ENCODE measurements around the gene ATG16L2.
"Not testable (repeated sequence)": the region's sequence is repeated elsewhere in the genome, so short reads cannot be mapped to it uniquely, and the experiment has no call there.

ATG16L2 gene

DNA sequence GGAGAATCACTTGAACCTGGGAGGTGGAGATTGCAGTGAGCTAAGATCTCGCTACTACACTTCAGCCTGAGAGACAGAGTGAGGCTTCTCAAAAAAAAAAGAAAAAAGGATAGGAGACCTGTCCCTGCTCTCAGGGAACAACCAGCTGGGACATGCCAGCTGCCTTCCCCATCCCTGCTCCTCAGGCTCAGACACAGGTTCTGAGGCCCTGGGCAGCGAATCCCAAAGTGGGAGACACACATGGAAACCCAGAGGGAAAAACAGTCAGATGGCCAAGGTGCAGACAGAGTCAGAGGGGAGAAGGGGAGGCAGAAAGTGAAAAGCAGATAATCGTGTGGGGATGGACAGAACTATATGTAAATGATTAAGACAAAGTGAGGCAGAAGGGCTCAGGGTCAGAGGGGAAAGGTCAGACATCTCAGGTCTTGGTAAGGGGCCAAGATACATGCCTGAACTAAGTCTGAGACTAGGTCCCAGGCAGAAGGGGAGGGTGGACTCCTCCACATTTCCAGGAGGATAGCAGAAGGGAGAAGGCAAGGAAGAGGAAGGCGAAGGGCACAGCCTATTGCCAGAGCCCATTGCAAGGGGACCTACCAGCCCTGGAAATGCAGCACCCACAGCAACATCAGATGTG is 34.6 kb upstream of the ATG16L2 start:
- no peak for DNase-seq (ENCODE audit: extremely low read depth in 1 of 2, low read depth in 1 of 2)

DNA sequence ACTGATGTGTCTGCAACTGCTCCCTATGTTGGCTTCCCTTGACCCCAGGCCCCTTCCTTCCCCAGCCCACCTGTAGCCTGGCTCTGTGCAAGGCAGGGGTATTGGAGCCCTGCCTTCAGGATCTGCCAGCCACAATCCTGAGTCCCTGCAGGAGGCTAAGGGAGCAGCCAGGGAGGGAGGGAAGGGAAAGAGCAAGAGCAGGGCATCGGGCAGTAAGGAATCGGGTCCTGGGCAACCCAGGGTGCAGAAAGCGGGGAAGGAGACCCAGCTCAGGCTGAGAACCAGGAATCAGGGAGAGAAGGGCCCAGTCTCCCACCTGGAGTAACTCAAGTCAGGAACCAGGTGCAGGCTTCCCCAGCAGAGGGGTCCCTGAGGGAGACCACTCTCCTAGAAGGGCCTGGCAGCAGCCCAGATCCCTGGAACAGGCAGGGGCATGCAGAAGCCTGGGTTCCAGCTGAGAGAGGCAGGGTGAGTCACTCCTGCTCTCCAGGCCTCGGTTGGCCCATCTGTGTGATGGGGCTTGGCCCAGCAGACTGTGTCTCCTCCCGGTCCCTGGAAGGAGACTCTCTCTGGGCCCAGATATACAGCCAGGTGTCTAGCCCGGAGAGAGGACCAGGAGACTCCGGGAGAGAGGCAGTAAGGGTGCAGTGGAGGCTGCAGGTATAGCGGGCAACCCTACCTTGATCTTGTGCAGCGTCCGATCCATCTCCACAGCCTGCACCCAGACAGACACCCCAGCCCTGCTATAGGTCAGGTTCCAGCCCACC is 33.7 kb upstream of the ATG16L2 start:
- no peak for DNase-seq (ENCODE audit: extremely low read depth in 1 of 2, low read depth in 1 of 2)

- DNase-seq (ENCODE audit: extremely low read depth in 1 of 2, low read depth in 1 of 2), result no peak
These were observed 33.2 kb upstream of the ATG16L2 start for GRCh38 chr11:72781063-72781312.

- no peak for DNase-seq (ENCODE audit: extremely low read depth in 1 of 2, low read depth in 1 of 2)
These were observed 32.7 kb upstream of the ATG16L2 start for GRCh38 chr11:72781313-72782080.

GRCh38 chr11:72782081-72782920 is 31.9 kb upstream of the ATG16L2 start:
- DNase-seq (ENCODE audit: extremely low read depth in 1 of 2, low read depth in 1 of 2), result no peak

- DNase-seq (ENCODE audit: extremely low read depth in 1 of 2, low read depth in 1 of 2), result no peak
These were observed 30.9 kb upstream of the ATG16L2 start for GRCh38 chr11:72783144-72783905.

DNA sequence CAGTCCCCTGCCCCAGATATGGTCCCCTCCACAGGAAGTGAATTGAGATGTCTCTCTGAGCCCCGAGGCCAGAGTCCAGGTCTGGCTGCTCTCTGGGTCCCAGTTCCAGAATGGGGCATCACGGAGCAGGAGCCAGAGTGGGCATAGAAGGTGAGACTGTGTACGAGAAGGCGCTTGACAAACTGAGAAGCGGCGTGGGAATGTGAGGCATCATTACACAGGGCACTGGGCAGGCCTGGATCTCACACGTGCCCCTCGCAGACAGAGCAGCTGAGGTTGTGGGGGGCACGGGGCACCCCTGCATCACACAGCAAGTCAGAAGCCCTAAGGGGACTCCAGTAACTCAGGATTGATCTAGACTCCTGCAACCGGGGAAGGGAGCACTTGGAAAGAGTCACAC is 29.5 kb upstream of the ATG16L2 start:
- DNase-seq (ENCODE audit: extremely low read depth in 1 of 2, low read depth in 1 of 2), result no peak

DNA sequence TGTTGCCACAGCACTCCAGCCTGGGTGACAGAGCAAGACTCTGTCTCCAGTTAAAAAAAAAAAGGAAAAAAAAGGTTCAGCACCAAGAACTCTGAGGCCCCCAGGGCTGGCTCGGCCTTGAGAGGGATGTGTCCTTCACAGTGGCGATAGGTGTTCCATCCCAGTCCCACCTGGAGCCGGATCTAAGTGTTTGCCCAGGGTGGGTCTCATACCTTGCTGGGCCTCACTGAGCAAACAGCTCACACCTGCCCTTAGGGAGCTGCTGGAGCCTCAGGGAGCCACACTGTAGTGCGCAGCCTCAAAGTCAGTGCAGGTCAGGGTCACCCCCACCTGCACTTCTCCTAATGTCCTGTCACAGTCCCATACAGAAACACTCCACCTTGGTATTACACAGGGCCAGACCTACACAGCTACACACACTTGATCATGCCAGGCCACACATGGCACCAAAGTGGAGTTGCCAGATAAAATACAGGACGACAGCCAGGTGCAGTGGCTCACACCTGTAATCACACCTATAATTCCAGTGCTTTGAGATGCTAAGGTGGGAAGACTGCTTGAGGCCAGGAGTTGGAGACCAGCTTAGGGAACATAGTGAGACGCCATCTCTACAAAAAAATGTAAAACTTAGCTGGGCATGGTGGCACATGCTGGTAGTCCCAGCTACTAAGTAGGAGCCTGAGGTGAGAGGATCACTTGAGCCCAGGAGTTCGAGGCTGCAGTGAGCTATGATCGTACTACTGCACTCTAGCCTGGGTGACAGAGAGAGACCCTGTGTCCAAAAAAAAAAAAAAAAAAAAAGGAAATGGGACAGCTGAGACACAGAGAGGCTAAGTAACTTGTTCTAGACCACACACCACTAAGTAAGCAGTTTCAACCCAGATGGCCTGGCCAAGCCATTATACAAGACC is 27.7 kb upstream of the ATG16L2 start:
- DNase-seq (ENCODE audit: extremely low read depth in 1 of 2, low read depth in 1 of 2), result no peak

DNA sequence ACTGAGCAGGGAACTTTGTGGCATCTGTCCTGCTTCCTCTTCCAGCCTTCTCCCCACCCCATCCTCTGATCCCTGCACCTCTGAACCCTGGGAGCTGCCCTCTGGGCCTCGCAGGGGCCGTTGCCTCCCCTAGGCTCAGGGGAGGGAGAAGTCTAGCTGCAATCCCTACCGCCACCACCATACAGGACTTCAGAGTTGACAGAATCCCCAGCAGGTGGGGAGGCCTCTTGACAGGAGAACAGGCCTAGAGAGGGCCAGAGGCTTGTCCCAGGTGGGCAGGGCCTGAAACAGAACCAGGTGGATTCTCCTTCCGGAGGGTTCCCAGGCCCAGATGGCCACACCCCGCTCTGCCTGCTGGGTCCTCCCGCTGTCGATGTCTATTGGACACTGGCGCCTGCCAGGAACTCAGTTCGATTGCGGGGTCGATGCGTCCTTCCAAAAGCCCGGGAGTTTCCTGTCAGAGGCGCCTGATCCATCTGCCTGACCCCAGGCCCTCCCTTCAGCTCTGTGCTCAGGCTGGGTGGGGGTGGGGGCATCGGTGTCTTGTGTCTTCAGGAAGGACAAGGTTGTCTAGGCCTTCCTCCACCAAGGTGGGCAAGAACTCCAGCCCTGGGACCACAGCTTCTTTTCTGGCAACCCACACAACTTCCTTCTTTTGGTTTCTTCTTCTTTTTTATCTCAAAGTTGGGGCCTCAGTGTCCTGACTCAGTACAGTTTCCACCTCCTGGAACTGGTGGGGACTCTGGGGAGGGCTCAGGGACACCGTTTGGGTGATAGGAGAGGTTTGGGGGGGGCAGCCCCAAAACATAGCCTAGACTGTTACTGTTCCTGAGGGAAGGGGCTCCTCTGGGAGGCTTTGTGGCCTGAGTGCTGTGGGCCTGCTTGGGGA is 26.8 kb upstream of the ATG16L2 start:
- DNase-seq (ENCODE audit: extremely low read depth in 1 of 2, low read depth in 1 of 2), result no peak

DNA sequence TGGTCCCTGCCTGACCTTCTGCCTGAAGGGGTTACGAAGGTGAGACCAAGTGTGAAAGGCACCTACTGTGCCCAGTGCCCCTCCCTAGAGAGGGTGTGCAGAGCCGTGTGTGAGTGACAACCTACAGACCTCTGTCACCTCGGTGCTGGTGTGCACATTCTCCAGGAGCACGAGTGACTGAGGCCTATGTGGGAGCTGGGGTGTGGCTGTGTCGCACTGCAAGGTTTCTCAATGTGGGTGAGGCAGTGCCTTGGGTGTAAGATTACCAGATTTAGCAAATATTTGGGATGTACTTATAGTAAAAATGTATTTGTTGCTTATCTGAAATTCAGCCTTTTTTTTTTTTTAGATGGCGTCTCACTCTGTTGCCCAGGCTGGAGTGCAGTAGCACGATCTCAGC is 26.0 kb upstream of the ATG16L2 start:
- DNase-seq (ENCODE audit: extremely low read depth in 1 of 2, low read depth in 1 of 2), result no peak

DNA sequence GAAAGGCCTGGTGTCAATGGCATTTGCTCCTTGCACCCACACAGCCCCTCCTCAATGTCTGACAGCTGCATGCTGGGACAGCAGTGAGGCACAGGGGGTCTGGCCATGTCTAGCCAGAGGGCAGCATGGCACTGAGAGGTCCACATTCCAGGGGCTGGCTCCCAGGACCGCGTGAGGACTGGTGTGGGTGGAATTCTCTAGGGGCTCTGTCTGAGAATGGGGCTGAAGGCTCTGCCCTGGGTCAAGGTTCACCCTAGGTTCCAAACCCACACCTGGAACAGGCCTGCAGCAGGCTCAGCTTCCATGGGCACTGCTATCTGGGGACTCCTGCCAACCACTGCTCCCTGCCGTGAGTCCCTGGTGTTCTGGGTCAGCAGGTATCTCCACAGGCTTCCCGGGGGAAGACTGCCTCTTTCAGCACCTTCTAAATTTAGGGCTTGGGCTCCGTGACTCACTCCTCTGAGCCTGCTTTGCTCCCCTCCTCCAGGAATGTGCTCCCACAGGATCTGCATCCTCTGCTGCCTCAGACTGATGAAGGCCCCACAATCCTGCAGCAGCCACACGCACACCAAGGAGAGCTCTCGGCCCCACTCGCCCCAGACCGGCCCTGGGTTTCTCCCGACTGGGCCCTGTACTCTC is 24.6 kb upstream of the ATG16L2 start:
- DNase-seq (ENCODE audit: extremely low read depth in 1 of 2, low read depth in 1 of 2), result no peak

DNA sequence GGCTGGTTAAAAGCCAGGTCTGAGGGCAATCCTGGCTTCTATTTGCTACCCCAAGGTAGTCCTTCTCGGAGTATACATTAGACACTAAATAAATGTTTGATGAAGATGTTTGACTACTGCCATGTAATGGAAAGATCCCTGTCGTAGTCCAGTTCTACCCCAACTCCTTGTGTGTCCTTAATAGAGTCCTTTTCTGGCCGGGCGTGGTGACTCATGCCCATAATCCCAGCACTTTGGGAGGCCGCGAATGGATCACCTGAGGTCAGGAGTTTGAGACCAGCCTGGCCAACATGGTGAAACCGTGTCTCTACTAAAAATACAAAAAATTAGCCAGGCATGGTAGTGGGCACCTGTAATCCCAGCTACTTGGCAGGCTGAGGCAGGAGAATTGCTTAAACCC is 23.0 kb upstream of the ATG16L2 start:
- DNase-seq (ENCODE audit: extremely low read depth in 1 of 2, low read depth in 1 of 2), result not testable (repeated sequence)

DNA sequence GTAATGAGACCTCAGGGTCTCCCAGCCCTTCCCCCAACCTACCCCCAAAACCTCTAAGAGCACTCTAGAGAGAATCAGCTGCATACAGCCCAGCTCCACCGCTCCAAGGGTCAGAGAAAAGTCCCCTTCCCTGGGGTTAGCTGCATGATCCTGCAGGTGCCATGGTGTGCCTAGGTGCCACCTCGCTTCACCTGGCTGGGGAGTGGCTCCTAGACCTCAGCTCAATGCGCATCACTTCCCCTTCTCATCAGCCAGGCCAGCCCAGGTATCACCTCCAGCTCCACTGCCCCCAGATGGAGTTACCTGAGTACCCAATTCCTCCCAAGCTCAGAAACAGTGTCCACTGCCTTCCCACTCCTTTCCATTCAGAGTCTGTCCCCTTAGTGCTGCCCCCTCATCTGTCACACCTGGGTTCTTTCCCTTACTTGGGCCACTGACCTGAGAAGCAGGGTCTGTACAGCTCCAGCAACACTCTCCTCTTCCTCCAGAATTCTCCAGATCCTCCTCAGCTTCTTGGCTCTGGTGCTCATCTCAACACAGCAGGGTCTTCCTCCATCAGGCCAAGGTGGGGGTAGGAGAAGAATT is 21.7 kb upstream of the ATG16L2 start:
- DNase-seq (ENCODE audit: extremely low read depth in 1 of 2, low read depth in 1 of 2), result no peak

DNA sequence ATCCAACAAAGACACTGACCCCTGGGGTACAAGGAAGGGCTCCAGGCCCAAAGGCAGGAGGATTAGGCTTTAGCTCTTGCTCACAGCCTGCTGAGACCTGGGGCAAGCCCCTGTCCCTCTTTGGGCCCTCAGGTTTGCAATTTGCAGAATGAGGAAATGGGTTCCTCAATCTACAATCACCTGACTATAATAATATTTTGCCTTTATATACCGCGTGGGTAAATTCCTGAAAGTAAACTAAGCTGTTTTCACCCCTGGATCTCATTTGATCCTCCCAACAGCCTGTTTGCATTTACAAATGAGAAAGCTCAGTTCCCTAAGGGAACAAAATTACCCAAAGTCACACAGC is 21.2 kb upstream of the ATG16L2 start:
- no peak for DNase-seq (ENCODE audit: extremely low read depth in 1 of 2, low read depth in 1 of 2)

DNA sequence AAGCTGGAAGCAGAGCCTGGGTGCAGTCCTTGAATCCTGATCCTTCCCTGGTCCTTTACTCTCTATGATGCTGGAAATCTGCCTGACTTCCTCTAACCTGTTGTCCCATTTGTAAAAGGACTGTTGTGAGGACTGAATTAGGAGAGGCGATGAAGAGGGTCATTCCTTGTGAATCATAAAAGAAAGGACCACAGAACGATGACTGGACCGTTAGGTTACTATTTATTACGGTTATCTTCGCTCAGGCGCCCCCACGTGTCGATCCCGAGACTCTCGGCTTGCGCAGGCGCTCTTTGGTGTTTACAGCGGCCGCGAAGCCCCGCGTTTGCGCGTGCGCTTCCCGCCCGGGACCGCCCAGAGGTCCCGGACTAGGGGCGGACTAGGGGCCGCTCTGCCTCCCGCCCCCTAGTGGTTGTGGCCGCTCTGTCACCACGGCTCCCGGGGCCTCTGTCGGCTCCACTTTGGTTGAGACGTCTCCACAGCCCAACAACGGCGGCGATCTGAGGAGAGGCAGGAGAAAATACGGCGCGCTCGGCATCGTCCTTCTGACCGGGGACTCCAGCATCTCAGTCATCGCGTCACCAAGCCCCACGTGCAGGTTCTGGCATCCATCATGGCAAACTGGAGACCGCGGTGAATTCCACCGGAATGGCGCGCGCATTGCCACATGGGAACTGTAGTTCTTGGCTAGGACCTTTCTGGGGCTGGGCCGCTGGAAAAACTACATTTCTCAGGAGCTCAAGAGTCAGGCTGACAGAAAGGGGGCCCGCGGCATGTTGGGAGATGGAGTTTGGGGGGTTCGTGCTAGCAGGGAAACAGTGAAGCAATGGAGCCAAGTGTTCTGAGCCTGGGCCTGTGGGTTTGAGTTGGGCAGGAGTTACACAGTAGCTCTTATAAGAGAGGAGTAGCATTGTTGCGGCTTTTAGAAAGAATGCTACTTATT is 20.5 kb upstream of the ATG16L2 start, which contains the start of gene STARD10:
STARD10 (minus strand) TSS at position 623 of the 943 bp plus-strand sequence. CDS start 12,866 bp downstream, outside the sequence.
- peak; percentile 86 to 90 for DNase-seq (ENCODE audit: extremely low read depth in 1 of 2, low read depth in 1 of 2)

GRCh38 chr11:72798361-72798760 is 15.8 kb upstream of the ATG16L2 start:
- no peak for DNase-seq (ENCODE audit: extremely low read depth in 1 of 2, low read depth in 1 of 2)

- no peak for DNase-seq (ENCODE audit: extremely low read depth in 1 of 2, low read depth in 1 of 2)
These were observed 14.8 kb upstream of the ATG16L2 start for GRCh38 chr11:72799441-72799840.

All from stimulated activated CD8-positive, alpha-beta memory T cell treated with anti-CD3 and anti-CD28 coated beads, Interleukin-7, amount 100 ng/mL, for 48 hours (primary cell).